LoVo (cell line): Measurements from ENCODE around the gene ENOX1.
"Not testable (repeated sequence)": the region's sequence is repeated elsewhere in the genome, so short reads cannot be mapped to it uniquely, and the experiment has no call there.

ENCODE experiments used
- DNase-seq: peaks from one replicate; pipeline ENCODE4 v3.0.0-alpha.2; 2016; ENCODE audit warnings: low spot score

ENOX1 gene

GRCh38 chr13:43203781-43204180 is 583.0 kb downstream of the ENOX1 start:
- DNase-seq = no peak

- DNase-seq = no peak
Measured at GRCh38 chr13:43200736-43201135, 586.0 kb downstream of the ENOX1 start.

- DNase-seq = no peak
Measured at GRCh38 chr13:43200307-43200706, 586.5 kb downstream of the ENOX1 start.

DNA sequence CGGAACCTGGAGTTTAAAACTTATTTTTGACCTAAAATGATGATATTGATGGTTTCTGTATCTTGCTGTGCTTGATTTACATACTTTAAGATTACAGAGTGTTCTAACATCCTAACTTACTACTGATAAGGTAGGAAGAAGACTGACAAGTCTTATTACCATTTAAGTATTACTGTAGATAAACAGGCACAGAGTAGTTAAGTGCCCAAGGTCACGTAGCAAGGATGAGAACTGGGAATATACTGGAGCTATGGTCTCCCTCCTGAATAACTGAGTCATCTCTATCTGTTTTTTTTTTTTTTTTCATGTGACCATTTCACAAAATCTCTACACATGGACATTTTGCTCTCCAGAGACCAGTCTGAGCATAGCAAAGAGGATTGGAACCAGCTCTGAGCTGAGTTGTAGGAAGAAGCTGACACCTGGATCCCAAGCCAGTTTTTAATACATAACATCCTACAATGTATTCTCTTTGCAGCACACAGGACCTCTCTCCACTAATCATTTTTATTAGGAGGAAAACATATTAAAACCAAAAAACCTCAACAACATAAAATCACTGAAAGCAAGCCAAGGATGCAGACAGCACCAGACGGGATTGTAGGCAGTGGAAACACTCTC is 589.9 kb downstream of the ENOX1 start:
- no peak for DNase-seq

- no peak for DNase-seq
Measured at GRCh38 chr13:43196086-43196621, 590.6 kb downstream of the ENOX1 start.

GRCh38 chr13:43195551-43195950 is 591.2 kb downstream of the ENOX1 start:
- no peak for DNase-seq

DNA sequence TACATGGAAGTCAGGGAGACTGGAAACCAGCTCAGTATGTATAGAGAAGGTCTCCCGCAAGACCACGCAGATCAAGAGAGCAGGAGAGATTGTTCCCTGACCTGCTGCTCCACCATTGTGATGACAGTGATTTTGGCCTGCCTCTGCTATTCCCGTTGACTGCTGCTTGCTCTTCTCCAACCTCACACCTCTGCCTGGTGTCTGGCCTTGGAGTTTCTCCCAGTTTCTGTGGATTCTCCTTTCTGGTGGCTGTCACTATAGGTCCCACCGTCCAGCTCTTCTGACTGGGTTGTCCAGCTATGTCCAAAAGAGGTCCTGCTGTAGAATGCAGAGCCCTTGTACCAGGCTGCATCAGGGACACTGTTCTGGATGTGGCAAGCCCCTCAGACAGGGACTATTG is 591.7 kb downstream of the ENOX1 start:
- DNase-seq = no peak

DNA sequence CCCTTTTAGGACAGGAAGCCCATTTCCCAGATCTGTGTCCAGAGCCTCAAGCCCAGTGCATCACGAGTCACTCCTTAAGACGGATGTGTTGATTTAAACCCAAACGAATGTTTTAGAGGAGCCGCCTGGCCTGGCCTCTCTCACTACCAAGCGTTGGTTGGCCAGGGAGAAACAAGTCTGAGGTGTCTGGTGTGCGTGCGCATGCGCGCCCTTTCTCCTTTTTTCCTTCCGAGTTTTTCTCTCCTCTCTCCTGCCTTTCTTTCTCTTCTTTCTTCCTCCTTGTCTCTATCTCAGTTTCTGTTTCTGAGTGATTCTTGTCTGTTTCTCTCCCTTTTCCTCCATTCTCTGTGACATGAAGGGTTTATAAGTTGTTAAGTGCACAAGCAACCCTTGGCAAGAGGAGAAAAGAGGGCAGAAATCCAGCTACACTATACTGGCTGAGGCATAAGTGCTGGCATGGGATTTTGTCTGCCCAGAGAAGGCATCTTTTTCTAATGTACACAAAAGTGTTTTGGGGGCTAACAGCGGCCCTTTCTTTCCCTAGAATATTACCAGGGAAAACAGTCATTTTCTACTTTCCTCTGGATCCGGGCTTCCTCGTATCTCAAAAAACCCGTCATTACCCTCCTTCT is 592.9 kb downstream of the ENOX1 start:
- DNase-seq = no peak

DNA sequence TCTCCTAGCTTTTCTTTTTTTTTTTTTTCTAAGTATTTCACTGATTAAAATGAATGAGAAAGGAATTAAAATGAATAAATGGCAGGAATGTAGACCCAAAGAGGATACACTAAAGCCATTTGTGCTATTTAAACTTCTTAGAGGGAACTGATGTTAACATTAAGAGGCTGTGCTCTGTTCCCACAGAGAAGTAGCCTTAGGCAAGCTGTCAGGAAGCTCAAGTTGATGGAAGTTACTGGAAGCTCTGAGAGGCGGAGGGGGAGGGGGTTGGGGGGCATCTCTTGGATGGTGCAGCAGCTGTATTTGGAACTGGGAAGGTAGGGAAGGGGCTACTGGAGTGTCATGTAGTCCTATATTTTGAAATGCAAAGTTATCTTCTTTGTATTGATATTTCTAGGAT is 595.2 kb downstream of the ENOX1 start:
- DNase-seq = no peak

- DNase-seq = no peak
Measured at GRCh38 chr13:43185226-43185625, 601.5 kb downstream of the ENOX1 start.

DNA sequence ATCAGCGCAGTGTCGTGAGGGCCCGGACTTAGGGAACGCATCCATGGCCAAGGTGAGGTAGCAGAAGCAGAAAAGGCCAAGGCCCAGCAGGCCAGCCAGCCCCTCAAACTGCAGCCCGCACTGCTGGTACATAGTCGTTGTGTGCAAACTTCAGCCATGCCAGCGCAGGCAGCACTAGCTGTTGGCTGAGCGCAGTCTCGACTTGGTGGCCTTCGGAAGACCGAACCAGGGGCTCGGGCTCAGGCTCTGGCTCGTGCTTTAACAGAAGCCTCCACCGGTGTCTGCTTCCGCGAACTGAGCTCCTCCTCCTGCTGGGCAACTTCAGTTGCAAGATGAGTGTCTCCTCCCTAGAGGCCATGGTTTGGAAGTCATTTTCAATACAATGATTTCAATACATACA is 605.9 kb downstream of the ENOX1 start:
- no peak for DNase-seq

DNA sequence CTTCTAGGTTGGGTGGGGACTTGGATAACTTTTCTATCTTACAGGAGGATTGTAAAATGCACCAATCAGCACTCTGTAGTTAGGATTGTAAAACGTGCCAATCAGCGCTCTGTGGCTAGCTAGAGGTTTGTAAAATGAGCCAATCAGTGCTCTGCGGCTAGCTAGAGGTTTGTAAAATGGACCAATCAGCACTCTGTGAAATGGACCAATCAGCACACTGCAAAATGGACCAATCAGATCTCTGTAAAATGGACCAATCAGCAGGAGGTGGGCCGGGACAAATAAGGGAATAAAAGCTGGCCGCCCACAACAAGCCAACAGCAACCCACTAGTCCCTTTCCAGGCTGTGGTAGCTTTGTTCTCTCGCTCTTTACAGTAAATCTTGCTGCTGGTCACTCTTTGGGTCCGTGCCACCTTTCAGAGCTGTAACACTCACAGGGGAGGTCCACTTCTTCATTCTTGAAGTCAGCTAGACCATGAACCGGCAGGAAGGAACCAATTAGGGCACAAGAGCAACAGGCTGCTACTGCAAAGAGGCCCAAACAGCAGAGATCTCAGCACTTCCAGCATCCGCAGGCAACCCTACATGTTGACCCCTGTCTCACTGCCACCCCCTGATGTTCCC is 606.6 kb downstream of the ENOX1 start:
- no peak for DNase-seq

DNA sequence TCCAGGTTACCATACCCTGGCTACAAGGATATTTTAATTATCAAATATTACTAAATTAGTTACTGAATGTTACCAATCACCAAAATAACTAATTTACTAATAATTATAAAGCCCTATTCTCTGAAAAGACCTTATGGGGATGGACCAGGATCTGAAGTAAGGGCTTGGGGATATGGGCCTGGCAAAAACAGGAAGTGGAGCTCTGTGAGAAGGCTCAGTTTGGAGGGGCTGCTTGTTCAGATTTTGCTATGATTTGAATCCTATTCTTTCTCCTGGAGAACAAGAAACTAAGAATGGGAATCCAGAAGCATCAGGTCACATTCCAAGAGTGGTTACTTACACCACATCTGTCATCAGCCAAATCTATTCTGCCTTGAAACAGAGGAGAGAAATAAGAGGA is 615.3 kb downstream of the ENOX1 start:
- no peak for DNase-seq

GRCh38 chr13:43170506-43170905 is 616.3 kb downstream of the ENOX1 start:
- no peak for DNase-seq

- not testable (repeated sequence) for DNase-seq
Measured at GRCh38 chr13:43168434-43168833, 618.3 kb downstream of the ENOX1 start.

- DNase-seq = no peak
Measured at GRCh38 chr13:43167731-43168130, 619.0 kb downstream of the ENOX1 start.

GRCh38 chr13:43166644-43167457 is 619.9 kb downstream of the ENOX1 start:
- DNase-seq = no peak
